Measurements from ENCODE around the gene NKAIN2. TPM values are rescaled to one million over a fixed set of nuclear protein-coding genes. Genes with fewer than 3 reads are reported as not detected.

NKAIN2 gene
- total and polyA plus RNA-seq, 2 donors (not counting 3 experiments of a cell fraction or from before 2014, with no cell fraction given): 0.03 TPM; not detected in 1

GRCh38 chr6:124438546-124439065 is 634.9 kb downstream of the NKAIN2 start:
- no peak for TF ChIP-seq POLR2AphosphoS5 (IDR thresholded peaks at IDR 0.05; ENCODE audit: insufficient read depth, low read depth, low read length)
- TF ChIP-seq MYC (IDR thresholded peaks at IDR 0.05; ENCODE audit: low read depth, low read length): no peak
- Histone ChIP-seq H3K79me2 (ENCODE audit: control insufficient read depth, insufficient read depth, low read length) (no peaks in the 10 kb centered on the region), H3K27ac (ENCODE audit: insufficient read depth, low read depth, low read length) (no peak overlapping the region), H3K4me1 (ENCODE audit: control insufficient read depth, extremely low read depth, insufficient read depth, low read length) (no peaks in the 10 kb centered on the region), H3K4me3 (replicated peaks in 1 of 3; ENCODE audit: insufficient read depth in 1 of 3, low read depth in 1 of 3, low read length in 3 of 3) (no peak overlapping the region), H3K4me2 (ENCODE audit: insufficient read depth, low read length) (no peak overlapping the region), H3K36me3 (ENCODE audit: control insufficient read depth in 2 of 2, extremely low read depth in 1 of 2, insufficient read depth in 2 of 2, low read length in 2 of 2) (no peaks in the 10 kb centered on the region), H3K9ac (replicated peaks; ENCODE audit: extremely low read depth, insufficient read depth, low read length) (no peak overlapping the region), H2AFZ (ENCODE audit: low read depth, low read length) (no peak overlapping the region), H3K9me3 (replicated peaks; ENCODE audit: control insufficient read depth, insufficient read depth, low read length) (no peaks in the 10 kb centered on the region), H3K9me1 (replicated peaks; ENCODE audit: control insufficient read depth, extremely low read depth, insufficient read depth, low read length) (no peaks in the 10 kb centered on the region), H4K20me1 (replicated peaks; ENCODE audit: control insufficient read depth, extremely low read depth, insufficient read depth, low read length) (no peaks in the 10 kb centered on the region), H3K27me3 (ENCODE audit: control insufficient read depth in 2 of 2, insufficient read depth in 2 of 2, low read length in 2 of 2) (no peaks in the 10 kb centered on the region)
- ChIA-PET POLR2A (interaction anchor here (0.7 kb wide), 1 partner anchor 568 kb away, joined by 3 read pairs; no protein-coding TSS in a partner anchor), CTCF (interaction anchor here (1.1 kb wide), 1 partner anchor 10 kb away, joined by 3 read pairs; no protein-coding TSS in a partner anchor)
- DNase-seq (ENCODE audit: low read depth, low spot score) (no peak), FAIRE-seq (no peak)
- intact Hi-C loops (cut with micrococcal nuclease) (no loop called here), dilution Hi-C loops (cut with MboI; ENCODE audit: extremely low pct_ligation_motif_present, low sequenced_read_pairs) (no loop called here)
- no TSS peak for BruUV-seq (replicated peaks)

GRCh38 chr6:124441450-124441849 is 637.8 kb downstream of the NKAIN2 start:
- H3K9me1 ChIP-seq (replicated peaks; ENCODE audit: control insufficient read depth, extremely low read depth, insufficient read depth, low read length): no peaks in the 10 kb centered on the region
- H3K4me3 ChIP-seq (replicated peaks in 1 of 3; ENCODE audit: insufficient read depth in 1 of 3, low read depth in 1 of 3, low read length in 3 of 3): no peak overlapping the region
- intact Hi-C loops (cut with micrococcal nuclease) (no loop called here), dilution Hi-C loops (cut with MboI; ENCODE audit: extremely low pct_ligation_motif_present, low sequenced_read_pairs) (no loop called here)
- ChIA-PET POLR2A (no interaction called here), CTCF (interaction anchor here (1.5 kb wide), 1 partner anchor 639 kb away, joined by 4 read pairs; no protein-coding TSS in a partner anchor)
- no peaks in the 10 kb centered on the region for H3K79me2 ChIP-seq (ENCODE audit: control insufficient read depth, insufficient read depth, low read length)
- no peaks in the 10 kb centered on the region for H3K4me1 ChIP-seq (ENCODE audit: control insufficient read depth, extremely low read depth, insufficient read depth, low read length)
- DNase-seq (ENCODE audit: low read depth, low spot score): no peak
- BruUV-seq (replicated peaks): no TSS peak
- H2AFZ ChIP-seq (ENCODE audit: low read depth, low read length): no peak overlapping the region
- no peaks in the 10 kb centered on the region for H3K36me3 ChIP-seq (ENCODE audit: control insufficient read depth in 2 of 2, extremely low read depth in 1 of 2, insufficient read depth in 2 of 2, low read length in 2 of 2)
- H3K27me3 ChIP-seq (ENCODE audit: control insufficient read depth in 2 of 2, insufficient read depth in 2 of 2, low read length in 2 of 2): no peaks in the 10 kb centered on the region
- no peaks in the 10 kb centered on the region for H3K9me3 ChIP-seq (replicated peaks; ENCODE audit: control insufficient read depth, insufficient read depth, low read length)
- H3K4me2 ChIP-seq (ENCODE audit: insufficient read depth, low read length): no peak overlapping the region
- TF ChIP-seq POLR2AphosphoS5 (IDR thresholded peaks at IDR 0.05; ENCODE audit: insufficient read depth, low read depth, low read length): no peak
- TF ChIP-seq MAX (IDR thresholded peaks at IDR 0.05; ENCODE audit: insufficient read depth, insufficient read length): no peak
- TF ChIP-seq EZH2 (IDR thresholded peaks at IDR 0.05; ENCODE audit: borderline replicate concordance, low read depth, low read length, severe bottlenecking): no peak
- no peak for TF ChIP-seq JUN (IDR thresholded peaks at IDR 0.05; ENCODE audit: borderline replicate concordance, insufficient read depth, insufficient read length, low read depth)
- no peak for TF ChIP-seq GATA2 (IDR thresholded peaks at IDR 0.05; ENCODE audit: insufficient read depth, insufficient read length, low read depth, low read length)
- H3K27ac ChIP-seq (ENCODE audit: insufficient read depth, low read depth, low read length): no peak overlapping the region
- no peaks in the 10 kb centered on the region for H4K20me1 ChIP-seq (replicated peaks; ENCODE audit: control insufficient read depth, extremely low read depth, insufficient read depth, low read length)
- no peak overlapping the region for H3K9ac ChIP-seq (replicated peaks; ENCODE audit: extremely low read depth, insufficient read depth, low read length)
- no peak for FAIRE-seq
